Activated gamma-delta T cell (primary cell): Measurements from ENCODE around the gene KCNIP4.

Experiments
- DNase-seq: peaks from one replicate; lab custom pipeline; 2025; lab: John Stamatoyannopoulos, UW

KCNIP4 gene

GRCh38 chr4:21571100-21571499, 377.5 kb downstream of the KCNIP4 start:
- no peak for DNase-seq

GRCh38 chr4:21569638-21570037, 378.9 kb downstream of the KCNIP4 start:
- DNase-seq, result no peak

DNA sequence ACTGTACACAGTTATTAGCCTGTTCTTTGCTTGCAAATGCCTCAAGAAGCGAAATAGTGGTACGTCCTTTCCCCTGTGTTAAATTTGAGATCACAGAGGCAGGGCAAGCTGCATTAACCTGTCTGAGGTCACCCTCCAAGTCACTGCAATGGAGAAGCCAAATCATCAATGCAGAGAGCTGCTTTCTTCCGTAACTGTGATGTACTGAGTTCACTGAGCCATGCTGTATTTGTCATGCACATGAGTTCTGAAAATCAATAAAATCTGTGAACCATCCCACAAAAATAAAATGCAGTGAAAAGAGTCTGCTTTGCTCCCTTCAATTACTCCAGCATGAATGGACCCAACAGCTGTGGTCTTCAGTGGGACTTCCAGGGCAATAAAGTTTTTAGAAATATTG, 393.5 kb downstream of the KCNIP4 start:
- DNase-seq, result no peak

DNA sequence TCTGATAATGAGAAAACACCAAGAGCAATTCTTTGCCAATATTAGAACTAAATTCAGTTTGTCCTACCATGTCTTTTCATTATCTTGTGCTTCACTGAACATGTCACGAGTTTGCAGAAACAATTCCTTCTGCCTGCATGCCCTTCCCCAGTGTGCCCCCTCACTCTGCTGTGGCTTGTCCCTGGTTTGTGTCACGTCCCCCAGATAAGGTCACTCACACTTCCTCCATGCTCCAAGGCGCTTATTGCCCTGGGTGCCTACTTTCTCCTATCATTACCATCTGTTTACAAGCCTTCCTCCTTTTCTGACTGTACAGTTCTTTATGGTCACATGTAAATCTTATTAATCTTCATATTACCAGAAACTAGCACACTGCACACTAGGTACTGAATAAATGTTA, 394.1 kb downstream of the KCNIP4 start:
- DNase-seq, result no peak

GRCh38 chr4:21554066-21554465, 394.5 kb downstream of the KCNIP4 start:
- DNase-seq, result no peak

GRCh38 chr4:21552455-21552854, 396.1 kb downstream of the KCNIP4 start:
- no peak for DNase-seq

DNA sequence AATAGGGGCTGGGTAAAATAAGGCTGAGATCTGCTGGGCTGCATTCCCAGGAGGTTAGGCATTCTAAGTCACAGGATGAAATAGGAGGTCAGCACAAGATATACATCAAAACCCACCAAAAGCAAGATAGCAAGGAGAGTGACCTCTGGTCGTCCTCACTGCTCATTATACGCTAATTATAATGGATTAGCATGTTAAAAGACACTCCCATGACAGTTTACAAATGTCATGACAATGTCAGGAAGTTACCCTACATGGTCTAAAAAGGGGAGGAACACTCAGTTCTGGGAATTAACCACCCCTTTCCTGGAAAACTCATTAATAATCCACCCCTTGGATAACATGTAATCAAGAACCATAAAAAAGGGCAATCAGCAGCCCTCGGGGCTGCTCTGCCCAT, 403.6 kb downstream of the KCNIP4 start:
- no peak for DNase-seq

- DNase-seq, result no peak
Measured at GRCh38 chr4:21544415-21544814, 404.2 kb downstream of the KCNIP4 start.

DNA sequence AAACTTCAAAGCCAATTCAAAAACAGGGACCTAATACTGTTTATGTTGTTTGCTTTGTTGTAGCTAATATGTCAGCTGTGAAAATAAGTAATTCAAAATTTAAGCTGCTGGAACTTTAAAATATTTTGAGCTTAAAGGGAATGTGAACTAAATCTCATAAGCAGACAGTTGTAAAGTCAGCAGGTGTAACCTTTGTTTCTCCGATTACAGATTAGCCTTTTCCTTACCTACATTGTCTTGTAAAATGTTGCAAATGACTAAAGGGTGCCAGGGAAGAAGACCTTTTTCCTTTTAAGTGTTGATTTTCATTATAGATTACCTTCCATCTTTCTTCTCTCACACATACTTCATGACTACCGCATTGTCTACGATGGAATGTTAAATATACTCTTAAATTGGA, 405.1 kb downstream of the KCNIP4 start:
- no peak for DNase-seq

DNA sequence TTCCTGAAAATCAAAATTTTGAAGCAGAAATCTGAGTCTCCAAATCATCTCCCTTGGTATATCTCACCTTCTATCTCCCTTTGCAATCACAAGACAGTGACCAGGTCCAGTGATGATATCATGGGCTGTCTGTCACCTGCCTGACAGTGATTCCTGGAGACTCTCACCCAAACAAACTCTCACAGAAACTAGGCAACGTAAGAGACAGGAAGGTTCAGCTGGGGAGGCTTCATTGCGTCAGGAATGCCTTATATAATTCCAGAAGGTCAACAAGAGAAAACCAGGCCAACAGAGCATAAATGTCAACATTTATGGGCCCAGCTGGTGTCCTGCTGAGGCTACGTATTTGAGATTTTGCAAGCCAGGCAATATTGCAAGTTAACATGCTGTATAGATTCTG, 412.7 kb downstream of the KCNIP4 start:
- no peak for DNase-seq

DNA sequence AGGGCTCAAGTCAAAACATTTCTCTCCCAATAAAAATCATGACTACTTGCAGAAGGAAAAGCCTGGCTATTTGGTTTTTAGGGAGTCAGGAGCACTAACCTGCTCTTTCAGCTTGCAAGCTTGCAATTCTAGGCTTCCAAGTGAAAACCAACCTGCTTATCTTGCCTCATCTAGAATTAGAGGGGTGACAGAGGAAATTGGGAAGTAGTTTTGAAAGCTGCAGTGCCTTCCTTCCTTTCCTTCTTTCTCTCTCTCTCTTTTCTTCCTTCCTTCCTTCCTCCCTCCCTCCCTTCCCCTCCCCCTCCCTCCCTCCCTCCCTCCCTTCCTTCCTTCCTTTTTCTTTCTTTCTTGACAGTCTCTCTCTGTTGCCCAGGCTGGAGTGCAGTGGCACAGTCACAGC, 417.5 kb downstream of the KCNIP4 start:
- DNase-seq, result no peak

GRCh38 chr4:21529214-21529613, 419.4 kb downstream of the KCNIP4 start:
- DNase-seq, result no peak

- no peak for DNase-seq
Measured at GRCh38 chr4:21522296-21522695, 426.3 kb downstream of the KCNIP4 start.

GRCh38 chr4:21517126-21517859, 431.3 kb downstream of the KCNIP4 start:
- no peak for DNase-seq

GRCh38 chr4:21514022-21514694, 434.4 kb downstream of the KCNIP4 start:
- no peak for DNase-seq

DNA sequence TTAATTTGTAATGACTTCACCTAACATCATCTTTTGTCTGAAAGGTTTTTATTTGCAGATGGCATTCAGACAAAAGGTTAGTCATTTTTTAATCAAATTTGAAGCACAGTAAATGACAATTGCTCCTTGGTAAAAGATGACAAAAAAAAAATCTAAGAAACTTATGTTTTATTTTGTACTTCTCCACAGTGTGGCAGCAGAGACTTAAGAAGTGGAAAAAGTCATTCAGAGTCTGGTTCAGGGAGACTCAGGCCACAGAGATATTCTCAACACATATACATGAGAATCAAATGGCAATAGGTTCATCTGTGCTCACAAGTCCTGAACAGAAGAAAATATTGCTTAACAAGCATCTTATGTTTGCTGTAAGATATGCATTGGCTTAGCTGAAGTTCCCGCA, 436.2 kb downstream of the KCNIP4 start:
- no peak for DNase-seq

- no peak for DNase-seq
Measured at GRCh38 chr4:21507439-21507838, 441.1 kb downstream of the KCNIP4 start.

DNA sequence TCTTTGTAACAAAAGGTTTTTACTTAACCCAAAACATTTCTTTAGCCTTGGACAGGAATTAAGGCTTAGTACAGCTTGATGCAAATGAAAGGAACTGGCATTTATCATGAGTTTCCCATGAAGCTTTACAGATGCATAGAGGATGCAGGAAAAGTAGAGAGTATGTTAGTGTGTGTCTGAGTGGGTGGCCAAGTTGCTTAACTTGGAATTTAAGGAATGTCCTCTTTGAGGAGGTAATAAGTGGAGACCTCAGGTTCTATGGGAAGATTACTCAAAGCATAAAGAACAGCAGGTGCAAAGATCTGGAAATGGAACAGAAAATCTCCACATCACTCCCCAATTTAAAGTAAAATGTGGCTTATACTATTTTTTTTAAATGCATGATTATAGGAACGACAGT, 457.9 kb downstream of the KCNIP4 start:
- DNase-seq, result no peak

GRCh38 chr4:21476757-21477156, 471.8 kb downstream of the KCNIP4 start:
- no peak for DNase-seq

- no peak for DNase-seq
Measured at GRCh38 chr4:21474195-21474594, 474.4 kb downstream of the KCNIP4 start.

GRCh38 chr4:21470535-21470934, 478.0 kb downstream of the KCNIP4 start:
- DNase-seq, result no peak

GRCh38 chr4:21469438-21470300, 478.9 kb downstream of the KCNIP4 start:
- no peak for DNase-seq

- DNase-seq, result no peak
Measured at GRCh38 chr4:21467551-21467950, 481.0 kb downstream of the KCNIP4 start.
